ENCODE results near the gene ZBTB17. TPM values are rescaled to one million over a fixed set of nuclear protein-coding genes. Genes with fewer than 3 reads are reported as not detected.
A peak's percentile ranks its signal among the peaks of the same experiment; 100 is the strongest.
"Not testable (repeated sequence)": the region's sequence is repeated elsewhere in the genome, so short reads cannot be mapped to it uniquely, and the experiment has no call there.

Gene ZBTB17
- total RNA-seq, 1 experiment from 2014 or later, result 17.5 TPM

GRCh38 chr1:15988856-15989736, 13.2 kb upstream of the ZBTB17 start:
- DNase-seq (ENCODE audit: low spot score), result no peak

DNA sequence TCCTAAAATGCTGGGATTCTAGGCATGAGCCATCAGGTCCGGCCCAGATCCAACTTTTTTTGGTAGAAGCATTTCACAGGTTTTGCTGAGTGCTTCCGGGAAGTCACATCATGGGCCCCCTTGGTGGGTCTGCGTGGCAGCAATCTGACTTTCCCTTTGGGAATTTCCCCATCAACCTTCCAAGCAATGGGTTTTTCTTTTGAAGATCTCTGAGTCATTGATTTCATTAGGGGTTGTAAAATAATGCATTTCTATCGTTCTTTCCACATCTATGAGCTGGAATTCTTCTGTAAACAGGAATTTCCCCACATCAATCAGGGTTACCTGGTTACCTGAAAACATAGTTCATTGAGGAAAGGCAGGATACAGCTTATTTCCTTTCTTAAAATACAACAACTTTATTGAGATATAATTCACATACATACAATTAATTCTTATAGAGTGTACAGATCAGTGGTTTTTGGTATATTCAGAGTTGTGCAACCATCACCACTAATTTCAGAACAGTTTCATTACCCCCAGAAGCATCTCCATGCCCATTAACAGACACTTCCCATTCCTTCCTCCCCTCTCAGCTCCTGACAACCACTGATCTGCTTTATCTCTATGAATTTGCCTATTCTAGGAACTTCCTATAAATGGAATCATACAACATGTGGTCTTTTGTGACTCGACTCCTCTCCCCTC, 9.9 kb upstream of the ZBTB17 start:
- no peak for DNase-seq (ENCODE audit: low spot score)

GRCh38 chr1:15983275-15983674, 7.4 kb upstream of the ZBTB17 start:
- DNase-seq (ENCODE audit: low spot score), result no peak

- DNase-seq (ENCODE audit: low spot score), result no peak
Measured at GRCh38 chr1:15981679-15982078, 5.8 kb upstream of the ZBTB17 start.

DNA sequence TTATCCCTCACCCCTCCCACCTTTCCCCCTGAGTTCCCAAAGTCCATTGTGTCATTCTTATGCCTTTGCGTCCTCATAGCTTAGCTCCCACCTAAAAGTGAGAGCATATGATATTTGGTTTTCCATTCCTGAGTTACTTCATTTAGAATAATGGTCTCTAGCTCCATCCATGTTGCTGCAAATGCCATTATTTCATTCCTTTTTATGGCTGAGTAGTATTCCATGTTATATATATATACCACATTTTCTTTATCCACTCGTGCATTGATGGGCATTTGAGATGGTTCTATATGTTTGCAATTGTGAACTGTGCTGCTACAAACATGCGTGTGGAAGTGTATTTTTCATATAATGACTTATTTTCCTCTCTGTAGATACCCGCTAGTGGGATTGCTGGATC, 2.0 kb upstream of the ZBTB17 start:
- not testable (repeated sequence) for DNase-seq (ENCODE audit: low spot score)

GRCh38 chr1:15975358-15975804, 520 bp downstream of the ZBTB17 start:
- peak; percentile 20 for DNase-seq (ENCODE audit: low spot score)

DNA sequence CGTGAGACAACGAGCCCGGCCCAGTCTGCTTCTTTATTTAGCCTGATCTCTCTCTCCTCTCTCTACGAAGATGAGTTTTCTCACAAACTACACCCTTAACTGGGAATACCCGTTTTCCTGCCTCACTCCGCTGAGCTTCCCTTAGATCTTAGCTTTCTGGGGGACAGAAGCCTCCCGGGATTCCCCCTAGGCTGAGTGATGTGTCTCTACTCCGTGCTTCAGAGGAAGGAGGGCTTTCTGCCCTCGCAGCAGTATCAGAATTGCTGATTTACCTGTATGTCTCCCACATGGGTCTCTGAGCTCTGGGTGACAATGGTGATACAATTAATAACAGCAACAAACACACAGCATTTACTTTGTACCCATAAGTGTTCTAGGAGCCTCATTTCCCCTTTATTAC, 1.0 kb downstream of the ZBTB17 start:
- no peak for DNase-seq (ENCODE audit: low spot score)

DNA sequence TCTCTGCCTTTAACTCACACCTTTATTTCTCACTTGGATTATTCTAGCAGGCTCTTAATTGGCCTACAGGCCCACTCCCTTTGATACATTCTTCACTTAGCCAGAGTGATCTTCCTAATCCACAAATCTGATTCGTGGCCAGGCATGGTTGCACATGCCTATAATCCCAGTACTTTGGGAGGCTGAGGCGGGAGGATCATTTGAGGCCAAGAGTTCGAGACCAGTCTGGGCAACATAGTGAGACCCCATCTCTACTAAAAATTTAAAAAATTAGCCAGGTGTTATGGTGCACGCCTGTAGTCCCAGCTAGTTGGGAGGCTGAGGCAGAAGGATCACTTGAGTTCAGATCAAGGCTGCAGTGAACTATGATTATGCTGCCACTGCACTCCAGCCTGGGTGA, 2.1 kb downstream of the ZBTB17 start:
- no peak for DNase-seq (ENCODE audit: low spot score)

DNA sequence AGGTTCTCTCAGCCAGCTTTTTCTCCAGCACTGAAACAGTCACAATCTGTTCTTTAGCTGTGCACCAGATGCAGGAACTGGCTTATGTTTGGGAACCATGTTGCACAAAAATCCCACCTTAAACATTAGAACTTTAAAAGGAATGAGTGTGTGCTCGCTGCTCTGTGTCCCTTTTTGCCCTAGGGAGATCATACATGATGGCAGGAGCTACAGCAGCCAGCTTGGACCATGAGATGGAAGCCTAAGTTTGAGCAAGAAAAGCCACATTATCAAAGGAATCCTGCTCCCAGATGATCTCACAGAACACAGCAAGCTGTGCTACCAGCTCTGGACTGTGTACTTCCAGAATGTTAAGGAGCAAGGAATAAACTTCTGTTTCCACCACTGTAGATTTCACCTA, 3.5 kb downstream of the ZBTB17 start:
- no peak for DNase-seq (ENCODE audit: low spot score)

- no peak for DNase-seq (ENCODE audit: low spot score)
Measured at GRCh38 chr1:15970911-15971310, 5.0 kb downstream of the ZBTB17 start.

GRCh38 chr1:15969321-15969880, 6.5 kb downstream of the ZBTB17 start:
- DNase-seq (ENCODE audit: low spot score), result no peak

DNA sequence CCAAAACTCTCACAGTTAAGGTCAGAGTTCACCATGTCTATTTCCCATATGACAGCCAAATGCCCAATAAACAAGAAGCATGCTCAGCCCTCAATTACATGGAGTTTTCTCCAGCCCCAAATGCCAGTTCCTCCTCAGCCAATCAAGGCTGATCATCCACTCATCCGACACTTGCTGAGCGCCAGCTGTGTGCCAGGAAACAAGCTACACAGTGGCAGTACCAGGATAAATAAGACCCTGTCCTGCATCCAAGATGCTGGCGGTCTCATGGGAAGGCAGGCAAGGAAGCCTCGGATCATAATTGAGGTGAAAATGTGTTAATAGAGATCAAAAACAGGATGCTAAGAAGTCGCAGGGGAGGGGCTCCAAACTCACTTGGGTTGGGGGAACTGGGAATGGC, 7.7 kb downstream of the ZBTB17 start:
- no peak for DNase-seq (ENCODE audit: low spot score)

- DNase-seq (ENCODE audit: low spot score), result no peak
Measured at GRCh38 chr1:15966956-15967344, 9.0 kb downstream of the ZBTB17 start.

GRCh38 chr1:15966081-15966955, 9.6 kb downstream of the ZBTB17 start:
- DNase-seq (ENCODE audit: low spot score), result no peak

- DNase-seq (ENCODE audit: low spot score), result no peak
Measured at GRCh38 chr1:15965228-15965767, 10.6 kb downstream of the ZBTB17 start.

DNA sequence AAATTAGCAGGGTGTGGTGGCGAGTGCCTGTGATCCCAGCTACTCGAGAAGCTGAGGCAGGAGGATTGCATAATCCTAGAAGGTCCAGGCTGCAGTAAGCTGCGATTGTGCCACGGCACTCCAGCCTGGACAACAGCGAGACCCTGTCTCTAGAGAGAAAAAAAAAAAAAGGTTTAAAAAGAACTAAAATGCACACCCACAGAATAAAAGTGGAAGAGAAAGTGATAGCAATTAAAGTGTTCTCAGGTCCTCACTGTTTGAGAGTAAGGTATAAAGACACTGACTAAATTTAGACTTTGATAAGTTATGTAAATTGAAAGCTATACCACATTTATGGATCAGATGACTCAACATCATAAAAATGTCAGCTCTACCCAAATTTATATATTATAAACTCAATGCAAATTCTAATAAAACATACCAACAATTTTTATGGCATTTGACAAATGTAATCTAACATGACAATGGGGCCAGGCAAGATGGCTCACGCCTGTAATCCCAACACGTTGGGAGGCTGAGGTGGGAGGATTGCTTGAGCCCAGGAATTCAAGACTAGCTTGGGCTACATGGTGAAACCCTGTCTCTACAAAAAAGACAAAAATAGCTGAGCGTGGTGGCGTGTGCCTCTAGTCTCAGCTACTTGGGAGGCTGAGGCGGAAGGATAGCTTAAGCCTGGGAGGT, 11.8 kb downstream of the ZBTB17 start:
- no peak for DNase-seq (ENCODE audit: low spot score)

DNA sequence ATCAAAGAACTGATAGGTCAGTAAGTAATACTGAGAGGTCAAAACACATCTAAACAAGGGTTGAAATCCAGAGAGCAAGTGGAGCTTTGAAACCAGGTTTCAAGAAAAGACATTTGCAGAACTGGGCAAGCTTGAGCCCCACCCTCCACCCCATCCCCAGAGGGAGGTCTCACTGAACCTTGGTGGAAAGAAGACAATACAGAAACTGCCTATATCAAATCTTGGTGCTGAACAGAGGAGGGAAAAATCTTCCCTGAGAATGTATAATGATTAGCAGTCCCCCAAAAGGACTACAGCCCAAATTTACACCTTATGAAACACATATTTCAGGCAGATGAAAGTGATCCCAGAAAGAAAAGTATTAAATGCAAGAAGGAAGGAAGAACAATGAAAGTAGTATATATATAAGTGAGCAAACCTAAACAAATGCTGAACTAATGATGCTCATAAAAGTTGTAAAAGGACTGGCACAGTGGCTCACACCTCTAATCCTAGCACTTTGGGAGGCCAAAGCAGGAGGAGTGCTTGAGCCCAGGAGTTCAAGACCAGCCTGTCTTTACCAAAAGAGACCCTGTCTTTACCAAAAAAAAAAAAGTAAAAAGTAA, 12.4 kb downstream of the ZBTB17 start:
- no peak for DNase-seq (ENCODE audit: low spot score)

DNA sequence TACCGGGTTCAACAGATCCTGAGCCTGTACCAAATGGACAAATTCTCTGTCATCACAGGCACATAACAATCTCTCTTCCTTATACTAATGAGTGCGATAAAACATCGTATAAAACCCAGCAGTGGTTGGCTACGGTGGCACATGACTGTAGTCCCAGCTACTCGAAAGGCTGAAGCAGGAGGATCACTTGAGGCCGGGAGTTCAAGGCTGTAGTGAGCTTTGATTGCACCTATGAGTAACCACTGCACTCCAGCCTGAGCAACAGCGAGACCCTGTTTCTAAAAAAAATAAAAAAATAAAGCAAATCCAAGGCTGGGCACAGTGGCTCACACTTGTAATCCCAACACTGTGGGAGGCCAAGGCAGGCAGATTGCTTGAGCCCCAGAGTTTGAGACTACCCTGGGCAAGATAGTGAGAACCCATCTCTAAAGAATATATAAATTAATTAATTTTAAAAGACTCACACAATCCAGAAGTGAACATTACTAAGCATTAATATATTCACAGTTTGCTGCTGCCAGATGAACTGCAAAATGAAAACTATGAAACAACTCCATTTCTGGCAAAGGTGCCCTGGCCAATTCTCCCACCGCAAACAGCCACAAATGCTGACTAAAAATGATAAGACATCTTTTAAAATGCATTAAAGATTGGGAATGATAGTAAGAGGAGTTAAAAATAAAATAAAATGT, 13.1 kb downstream of the ZBTB17 start:
- no peak for DNase-seq (ENCODE audit: low spot score)

- no peak for DNase-seq (ENCODE audit: low spot score)
Measured at GRCh38 chr1:15962176-15962575, 13.7 kb downstream of the ZBTB17 start.

DNA sequence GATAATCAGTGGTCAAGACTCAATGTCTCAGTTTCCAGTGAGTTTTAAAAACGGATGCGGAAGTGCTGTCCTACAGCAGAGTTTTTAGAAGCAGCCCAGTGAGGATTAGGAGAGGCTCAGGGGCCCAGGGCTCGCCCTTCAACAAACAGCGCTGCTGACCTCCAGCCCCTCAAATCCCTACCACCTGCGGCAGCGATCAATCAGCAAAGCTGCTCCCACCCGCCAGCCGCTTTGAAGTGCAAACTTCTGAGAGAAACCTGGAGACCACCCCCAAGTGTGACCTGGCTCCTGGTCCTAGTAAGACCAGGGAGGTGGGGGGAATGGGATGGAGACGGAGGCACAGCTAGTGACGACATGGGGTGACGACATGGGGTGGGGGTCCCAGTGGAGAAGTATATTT, 14.4 kb downstream of the ZBTB17 start:
- no peak for DNase-seq (ENCODE audit: low spot score)

Measured in H4 (cell line).